ENCODE data around the gene ZNF277.

Gene ZNF277

DNA sequence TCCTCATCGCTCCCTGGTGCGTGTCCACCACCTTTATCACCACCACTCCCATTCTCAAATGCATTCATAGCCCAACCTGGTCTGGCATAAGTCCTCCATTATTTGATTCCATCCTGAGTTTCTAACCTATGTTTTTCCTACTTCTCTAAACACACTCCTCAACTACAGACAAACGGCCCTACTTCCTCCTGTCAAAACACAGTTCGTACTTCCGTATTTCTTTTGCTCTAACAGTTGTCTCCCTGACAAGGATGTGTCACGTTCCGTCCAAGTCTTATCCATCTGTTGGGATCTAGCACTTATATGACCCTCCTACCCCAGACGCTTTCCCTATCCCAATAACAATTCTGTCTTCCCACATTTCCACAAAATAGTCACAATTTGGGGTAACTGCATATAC lies 47.1 kb upstream of the ZNF277 start (continued):
- no peak for TF ChIP-seq PPARA (CRISPR knock-in tag; IDR thresholded peaks at IDR 0.05; ENCODE audit: borderline replicate concordance)

DNA sequence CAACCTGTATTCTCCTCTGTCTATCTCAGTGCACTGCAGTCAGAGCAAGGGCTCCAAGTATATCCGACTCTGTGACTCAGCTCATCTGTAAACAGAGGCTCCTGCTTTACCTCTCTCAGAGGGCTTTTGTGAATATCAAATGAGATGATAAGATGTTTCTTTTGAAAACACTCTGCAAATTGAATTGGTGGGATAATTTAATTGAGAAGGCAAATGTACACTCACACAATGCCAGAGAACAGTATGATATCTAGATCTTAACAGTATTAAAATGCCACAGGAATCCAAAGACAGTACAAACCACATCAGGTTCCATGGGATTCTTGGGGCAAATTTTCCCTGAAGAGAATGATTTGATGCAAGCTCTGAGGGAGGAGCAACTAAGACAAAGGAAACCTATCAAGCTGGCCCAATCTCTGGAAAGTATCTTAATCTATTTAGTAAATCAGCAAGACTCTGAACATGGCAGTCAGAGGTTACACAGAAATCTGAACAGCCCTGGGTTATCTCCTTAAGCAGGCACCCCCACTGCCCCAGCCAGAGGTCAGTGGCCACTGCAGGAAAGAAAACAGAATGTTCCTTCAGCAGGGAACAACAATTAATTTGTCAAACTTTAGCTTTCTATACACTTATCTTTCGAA lies 46.2 kb upstream of the ZNF277 start:
- TF ChIP-seq ARNTL (CRISPR knock-in tag; IDR thresholded peaks at IDR 0.05; ENCODE audit: borderline replicate concordance, low read depth) (no peak), OSR1 (CRISPR knock-in tag; IDR thresholded peaks at IDR 0.05) (no peak), BACH2 (CRISPR knock-in tag; IDR thresholded peaks at IDR 0.05; ENCODE audit: borderline replicate concordance) (peak; percentile 88; the same call in 1 of the 2 replicates), ZNF70 (CRISPR knock-in tag; IDR thresholded peaks at IDR 0.05) (no peak; the same call in none of the 2 replicates), ZC3H10 (CRISPR knock-in tag; IDR thresholded peaks at IDR 0.05) (peak; percentile 96), ZNF8 (CRISPR knock-in tag; IDR thresholded peaks at IDR 0.05) (peak; percentile 64; the same call in 1 of the 2 replicates), TOX (CRISPR knock-in tag; IDR thresholded peaks at IDR 0.05; ENCODE audit: borderline replicate concordance) (no peak), CSDC2 (CRISPR knock-in tag; IDR thresholded peaks at IDR 0.05) (no peak; the same call in 1 of the 2 replicates), RARB (CRISPR knock-in tag; IDR thresholded peaks at IDR 0.05) (no peak; the same call in 1 of the 2 replicates), PPARA (CRISPR knock-in tag; IDR thresholded peaks at IDR 0.05; ENCODE audit: borderline replicate concordance) (no peak), ZFP3 (CRISPR knock-in tag; IDR thresholded peaks at IDR 0.05) (peak; percentile 99), ESRRG (CRISPR knock-in tag; IDR thresholded peaks at IDR 0.05) (peak; percentile 86; the same call in 1 of the 2 replicates), GLIS3 (CRISPR knock-in tag; IDR thresholded peaks at IDR 0.05) (peak; percentile 59; the same call in 1 of the 2 replicates), ZNF565 (CRISPR knock-in tag; conservative IDR thresholded peaks at IDR 0.05; ENCODE audit: low read depth) (0 out of 2 replicates have a peak, but pooled peaks have one; percentile 58), ZFP30 (CRISPR knock-in tag; IDR thresholded peaks at IDR 0.05) (0 out of 2 replicates have a peak, but pooled peaks have one; percentile 34), SNAI2 (CRISPR knock-in tag; IDR thresholded peaks at IDR 0.05) (peak; percentile 95), ISL1 (CRISPR knock-in tag; IDR thresholded peaks at IDR 0.05) (peak; percentile 99), TCF4 (CRISPR knock-in tag; IDR thresholded peaks at IDR 0.05; ENCODE audit: borderline replicate concordance) (peak; percentile 97)
- TF ChIP-seq, protein P1, sequence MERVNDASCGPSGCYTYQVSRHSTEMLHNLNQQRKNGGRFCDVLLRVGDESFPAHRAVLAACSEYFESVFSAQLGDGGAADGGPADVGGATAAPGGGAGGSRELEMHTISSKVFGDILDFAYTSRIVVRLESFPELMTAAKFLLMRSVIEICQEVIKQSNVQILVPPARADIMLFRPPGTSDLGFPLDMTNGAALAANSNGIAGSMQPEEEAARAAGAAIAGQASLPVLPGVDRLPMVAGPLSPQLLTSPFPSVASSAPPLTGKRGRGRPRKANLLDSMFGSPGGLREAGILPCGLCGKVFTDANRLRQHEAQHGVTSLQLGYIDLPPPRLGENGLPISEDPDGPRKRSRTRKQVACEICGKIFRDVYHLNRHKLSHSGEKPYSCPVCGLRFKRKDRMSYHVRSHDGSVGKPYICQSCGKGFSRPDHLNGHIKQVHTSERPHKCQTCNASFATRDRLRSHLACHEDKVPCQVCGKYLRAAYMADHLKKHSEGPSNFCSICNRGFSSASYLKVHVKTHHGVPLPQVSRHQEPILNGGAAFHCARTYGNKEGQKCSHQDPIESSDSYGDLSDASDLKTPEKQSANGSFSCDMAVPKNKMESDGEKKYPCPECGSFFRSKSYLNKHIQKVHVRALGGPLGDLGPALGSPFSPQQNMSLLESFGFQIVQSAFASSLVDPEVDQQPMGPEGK (CRISPR knock-in tag; IDR thresholded peaks at IDR 0.05; ENCODE audit: borderline replicate concordance) = peak; percentile 96
- TF ChIP-seq, protein P2, sequence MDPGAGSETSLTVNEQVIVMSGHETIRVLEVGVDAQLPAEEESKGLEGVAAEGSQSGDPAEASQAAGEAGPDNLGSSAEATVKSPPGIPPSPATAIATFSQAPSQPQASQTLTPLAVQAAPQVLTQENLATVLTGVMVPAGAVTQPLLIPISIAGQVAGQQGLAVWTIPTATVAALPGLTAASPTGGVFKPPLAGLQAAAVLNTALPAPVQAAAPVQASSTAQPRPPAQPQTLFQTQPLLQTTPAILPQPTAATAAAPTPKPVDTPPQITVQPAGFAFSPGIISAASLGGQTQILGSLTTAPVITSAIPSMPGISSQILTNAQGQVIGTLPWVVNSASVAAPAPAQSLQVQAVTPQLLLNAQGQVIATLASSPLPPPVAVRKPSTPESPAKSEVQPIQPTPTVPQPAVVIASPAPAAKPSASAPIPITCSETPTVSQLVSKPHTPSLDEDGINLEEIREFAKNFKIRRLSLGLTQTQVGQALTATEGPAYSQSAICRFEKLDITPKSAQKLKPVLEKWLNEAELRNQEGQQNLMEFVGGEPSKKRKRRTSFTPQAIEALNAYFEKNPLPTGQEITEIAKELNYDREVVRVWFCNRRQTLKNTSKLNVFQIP (CRISPR knock-in tag; IDR thresholded peaks at IDR 0.05; ENCODE audit: borderline replicate concordance, low read depth) = peak; percentile 90; the same call in 1 of the 2 replicates
- TF ChIP-seq, protein P3, sequence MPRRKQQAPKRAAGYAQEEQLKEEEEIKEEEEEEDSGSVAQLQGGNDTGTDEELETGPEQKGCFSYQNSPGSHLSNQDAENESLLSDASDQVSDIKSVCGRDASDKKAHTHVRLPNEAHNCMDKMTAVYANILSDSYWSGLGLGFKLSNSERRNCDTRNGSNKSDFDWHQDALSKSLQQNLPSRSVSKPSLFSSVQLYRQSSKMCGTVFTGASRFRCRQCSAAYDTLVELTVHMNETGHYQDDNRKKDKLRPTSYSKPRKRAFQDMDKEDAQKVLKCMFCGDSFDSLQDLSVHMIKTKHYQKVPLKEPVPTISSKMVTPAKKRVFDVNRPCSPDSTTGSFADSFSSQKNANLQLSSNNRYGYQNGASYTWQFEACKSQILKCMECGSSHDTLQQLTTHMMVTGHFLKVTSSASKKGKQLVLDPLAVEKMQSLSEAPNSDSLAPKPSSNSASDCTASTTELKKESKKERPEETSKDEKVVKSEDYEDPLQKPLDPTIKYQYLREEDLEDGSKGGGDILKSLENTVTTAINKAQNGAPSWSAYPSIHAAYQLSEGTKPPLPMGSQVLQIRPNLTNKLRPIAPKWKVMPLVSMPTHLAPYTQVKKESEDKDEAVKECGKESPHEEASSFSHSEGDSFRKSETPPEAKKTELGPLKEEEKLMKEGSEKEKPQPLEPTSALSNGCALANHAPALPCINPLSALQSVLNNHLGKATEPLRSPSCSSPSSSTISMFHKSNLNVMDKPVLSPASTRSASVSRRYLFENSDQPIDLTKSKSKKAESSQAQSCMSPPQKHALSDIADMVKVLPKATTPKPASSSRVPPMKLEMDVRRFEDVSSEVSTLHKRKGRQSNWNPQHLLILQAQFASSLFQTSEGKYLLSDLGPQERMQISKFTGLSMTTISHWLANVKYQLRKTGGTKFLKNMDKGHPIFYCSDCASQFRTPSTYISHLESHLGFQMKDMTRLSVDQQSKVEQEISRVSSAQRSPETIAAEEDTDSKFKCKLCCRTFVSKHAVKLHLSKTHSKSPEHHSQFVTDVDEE (CRISPR knock-in tag; IDR thresholded peaks at IDR 0.05) = peak; percentile 93
- TF ChIP-seq, protein P4, sequence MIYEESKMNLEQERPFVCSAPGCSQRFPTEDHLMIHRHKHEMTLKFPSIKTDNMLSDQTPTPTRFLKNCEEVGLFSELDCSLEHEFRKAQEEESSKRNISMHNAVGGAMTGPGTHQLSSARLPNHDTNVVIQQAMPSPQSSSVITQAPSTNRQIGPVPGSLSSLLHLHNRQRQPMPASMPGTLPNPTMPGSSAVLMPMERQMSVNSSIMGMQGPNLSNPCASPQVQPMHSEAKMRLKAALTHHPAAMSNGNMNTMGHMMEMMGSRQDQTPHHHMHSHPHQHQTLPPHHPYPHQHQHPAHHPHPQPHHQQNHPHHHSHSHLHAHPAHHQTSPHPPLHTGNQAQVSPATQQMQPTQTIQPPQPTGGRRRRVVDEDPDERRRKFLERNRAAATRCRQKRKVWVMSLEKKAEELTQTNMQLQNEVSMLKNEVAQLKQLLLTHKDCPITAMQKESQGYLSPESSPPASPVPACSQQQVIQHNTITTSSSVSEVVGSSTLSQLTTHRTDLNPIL (CRISPR knock-in tag; IDR thresholded peaks at IDR 0.05; ENCODE audit: low read depth) = peak; percentile 92
- TF ChIP-seq, protein P5, sequence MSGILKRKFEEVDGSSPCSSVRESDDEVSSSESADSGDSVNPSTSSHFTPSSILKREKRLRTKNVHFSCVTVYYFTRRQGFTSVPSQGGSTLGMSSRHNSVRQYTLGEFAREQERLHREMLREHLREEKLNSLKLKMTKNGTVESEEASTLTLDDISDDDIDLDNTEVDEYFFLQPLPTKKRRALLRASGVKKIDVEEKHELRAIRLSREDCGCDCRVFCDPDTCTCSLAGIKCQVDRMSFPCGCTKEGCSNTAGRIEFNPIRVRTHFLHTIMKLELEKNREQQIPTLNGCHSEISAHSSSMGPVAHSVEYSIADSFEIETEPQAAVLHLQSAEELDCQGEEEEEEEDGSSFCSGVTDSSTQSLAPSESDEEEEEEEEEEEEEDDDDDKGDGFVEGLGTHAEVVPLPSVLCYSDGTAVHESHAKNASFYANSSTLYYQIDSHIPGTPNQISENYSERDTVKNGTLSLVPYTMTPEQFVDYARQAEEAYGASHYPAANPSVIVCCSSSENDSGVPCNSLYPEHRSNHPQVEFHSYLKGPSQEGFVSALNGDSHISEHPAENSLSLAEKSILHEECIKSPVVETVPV (CRISPR knock-in tag; IDR thresholded peaks at IDR 0.05) = peak; percentile 98

More for the DNA sequence above, 46.2 kb upstream of the ZNF277 start:
- peak; percentile 92 for ATAC-seq

Data from SK-N-SH treated with all-trans-retinoic acid at 6 μM for 48 hours (cell line).